ENCODE results near the gene FBLN5.
A peak's percentile ranks its signal among the peaks of the same experiment; 100 is the strongest.

Gene FBLN5

GRCh38 chr14:91912035-91912434, 35.5 kb downstream of the FBLN5 start:
- H3K14ac ChIP-seq (ENCODE audit: low read length in 2 of 2) = no peak overlapping the region
- no peak overlapping the region for H2BK5ac ChIP-seq (ENCODE audit: low read depth, low read length, poor library complexity, severe bottlenecking)
- no peak overlapping the region for H4K8ac ChIP-seq (ENCODE audit: low read length)
- WGBS = 79% methylated on average over 5 of the region's 5 CpGs
- H3K36me3 ChIP-seq (ENCODE audit: control insufficient read depth in 1 of 2, insufficient read depth in 2 of 2, low read depth in 1 of 2, low read length in 2 of 2) = peaks cover 0 to 4% of the 10 kb centered on the region in 2 experiments
- H2AK5ac ChIP-seq (ENCODE audit: low read length, severe bottlenecking) = no peak overlapping the region
- H2BK12ac ChIP-seq (ENCODE audit: low read length in 2 of 2) = no peak overlapping the region
- no peaks in the 10 kb centered on the region for H3K9me3 ChIP-seq (ENCODE audit: control insufficient read depth, low read length)
- no peak overlapping the region for H3K18ac ChIP-seq (ENCODE audit: low read depth in 1 of 2, low read length in 2 of 2)
- H3K4ac ChIP-seq (ENCODE audit: low read depth in 1 of 2, low read length in 2 of 2) = no peak overlapping the region
- H3K23ac ChIP-seq (ENCODE audit: low read length in 2 of 2) = no peak overlapping the region
- H3K4me1 ChIP-seq (ENCODE audit: control insufficient read depth, insufficient read depth, low read depth, low read length) = no peaks in the 10 kb centered on the region
- no peak overlapping the region for H2AFZ ChIP-seq (ENCODE audit: low read depth, low read length)
- no peak for DNase-seq
- H3K27ac ChIP-seq (ENCODE audit: low read length, poor library complexity, severe bottlenecking) = no peak overlapping the region
- no peak overlapping the region for H4K91ac ChIP-seq (ENCODE audit: low read length)
- H3K27me3 ChIP-seq (ENCODE audit: control insufficient read depth in 1 of 2, insufficient read depth in 1 of 2, low read length in 2 of 2) = peaks cover 0 to 5% of the 10 kb centered on the region in 2 experiments
- no peak overlapping the region for H3K4me2 ChIP-seq (ENCODE audit: low read length, poor library complexity, severe bottlenecking)
- H3K9ac ChIP-seq (ENCODE audit: low read length) = no peak overlapping the region
- H3K4me3 ChIP-seq (ENCODE audit: insufficient read depth in 1 of 2, low read depth in 1 of 2, low read length in 2 of 2) = no peak overlapping the region
- H2BK15ac ChIP-seq (ENCODE audit: low read depth, poor library complexity, severe bottlenecking) = no peak overlapping the region
- H3K79me1 ChIP-seq (replicated peaks; ENCODE audit: low read length, poor library complexity, severe bottlenecking) = no peaks in the 10 kb centered on the region
- no peak overlapping the region for H2BK120ac ChIP-seq (ENCODE audit: low read depth, low read length)

GRCh38 chr14:91911474-91912032, 35.9 kb downstream of the FBLN5 start:
- no peak overlapping the region for H2BK15ac ChIP-seq (ENCODE audit: low read depth, poor library complexity, severe bottlenecking)
- H2BK12ac ChIP-seq (ENCODE audit: low read length in 2 of 2) = no peak overlapping the region
- H3K79me1 ChIP-seq (replicated peaks; ENCODE audit: low read length, poor library complexity, severe bottlenecking) = no peaks in the 10 kb centered on the region
- no peak overlapping the region for H3K4me3 ChIP-seq (ENCODE audit: insufficient read depth in 1 of 2, low read depth in 1 of 2, low read length in 2 of 2)
- H3K4me1 ChIP-seq (ENCODE audit: control insufficient read depth, insufficient read depth, low read depth, low read length) = no peaks in the 10 kb centered on the region
- H2AK5ac ChIP-seq (ENCODE audit: low read length, severe bottlenecking) = no peak overlapping the region
- 49% methylated on average over 7 of the region's 9 CpGs for WGBS
- H4K8ac ChIP-seq (ENCODE audit: low read length) = no peak overlapping the region
- no peaks in the 10 kb centered on the region for H3K9me3 ChIP-seq (ENCODE audit: control insufficient read depth, low read length)
- no peak overlapping the region for H2BK5ac ChIP-seq (ENCODE audit: low read depth, low read length, poor library complexity, severe bottlenecking)
- peak overlapping the region; percentile 33 for H3K9ac ChIP-seq (ENCODE audit: low read length)
- no peak overlapping the region for H3K4ac ChIP-seq (ENCODE audit: low read depth in 1 of 2, low read length in 2 of 2)
- H4K91ac ChIP-seq (ENCODE audit: low read length) = no peak overlapping the region
- no peak overlapping the region for H3K14ac ChIP-seq (ENCODE audit: low read length in 2 of 2)
- H3K36me3 ChIP-seq (ENCODE audit: control insufficient read depth in 1 of 2, insufficient read depth in 2 of 2, low read depth in 1 of 2, low read length in 2 of 2) = peaks cover 0 to 5% of the 10 kb centered on the region in 2 experiments
- H3K23ac ChIP-seq (ENCODE audit: low read length in 2 of 2) = no peak overlapping the region
- peaks cover 0 to 5% of the 10 kb centered on the region in 2 experiments for H3K27me3 ChIP-seq (ENCODE audit: control insufficient read depth in 1 of 2, insufficient read depth in 1 of 2, low read length in 2 of 2)
- peak; percentile 44 for DNase-seq
- H3K18ac ChIP-seq (ENCODE audit: low read depth in 1 of 2, low read length in 2 of 2) = no peak overlapping the region
- H3K27ac ChIP-seq (ENCODE audit: low read length, poor library complexity, severe bottlenecking) = no peak overlapping the region
- no peak overlapping the region for H2BK120ac ChIP-seq (ENCODE audit: low read depth, low read length)
- H3K4me2 ChIP-seq (ENCODE audit: low read length, poor library complexity, severe bottlenecking) = no peak overlapping the region
- no peak overlapping the region for H2AFZ ChIP-seq (ENCODE audit: low read depth, low read length)

- Histone ChIP-seq H4K8ac (ENCODE audit: low read length) (no peak overlapping the region), H3K4ac (ENCODE audit: low read depth in 1 of 2, low read length in 2 of 2) (no peak overlapping the region), H3K9me3 (ENCODE audit: control insufficient read depth, low read length) (no peaks in the 10 kb centered on the region), H3K27me3 (ENCODE audit: control insufficient read depth in 1 of 2, insufficient read depth in 1 of 2, low read length in 2 of 2) (peaks cover 0 to 5% of the 10 kb centered on the region in 2 experiments), H2AK5ac (ENCODE audit: low read length, severe bottlenecking) (no peak overlapping the region), H3K27ac (ENCODE audit: low read length, poor library complexity, severe bottlenecking) (no peak overlapping the region), H3K23ac (ENCODE audit: low read length in 2 of 2) (no peak overlapping the region), H3K79me1 (replicated peaks; ENCODE audit: low read length, poor library complexity, severe bottlenecking) (no peaks in the 10 kb centered on the region), H4K91ac (ENCODE audit: low read length) (no peak overlapping the region), H2AFZ (ENCODE audit: low read depth, low read length) (no peak overlapping the region), H3K36me3 (ENCODE audit: control insufficient read depth in 1 of 2, insufficient read depth in 2 of 2, low read depth in 1 of 2, low read length in 2 of 2) (peaks cover 0 to 3% of the 10 kb centered on the region in 2 experiments), H2BK120ac (ENCODE audit: low read depth, low read length) (no peak overlapping the region), H2BK12ac (ENCODE audit: low read length in 2 of 2) (no peak overlapping the region), H3K9ac (ENCODE audit: low read length) (no peak overlapping the region), H2BK15ac (ENCODE audit: low read depth, poor library complexity, severe bottlenecking) (no peak overlapping the region), H2BK5ac (ENCODE audit: low read depth, low read length, poor library complexity, severe bottlenecking) (no peak overlapping the region), H3K4me2 (ENCODE audit: low read length, poor library complexity, severe bottlenecking) (no peak overlapping the region), H3K14ac (ENCODE audit: low read length in 2 of 2) (no peak overlapping the region), H3K4me1 (ENCODE audit: control insufficient read depth, insufficient read depth, low read depth, low read length) (no peaks in the 10 kb centered on the region), H3K18ac (ENCODE audit: low read depth in 1 of 2, low read length in 2 of 2) (no peak overlapping the region), H3K4me3 (ENCODE audit: insufficient read depth in 1 of 2, low read depth in 1 of 2, low read length in 2 of 2) (no peak overlapping the region)
- DNase-seq = no peak
- WGBS = 95% methylated on average over 8 of the region's 9 CpGs
Observed at GRCh38 chr14:91910196-91910595, 37.3 kb downstream of the FBLN5 start.

GRCh38 chr14:91906374-91906773, 41.1 kb downstream of the FBLN5 start:
- Histone ChIP-seq H3K4me2 (ENCODE audit: low read length, poor library complexity, severe bottlenecking) (no peak overlapping the region), H2AFZ (ENCODE audit: low read depth, low read length) (no peak overlapping the region), H3K9ac (ENCODE audit: low read length) (no peak overlapping the region), H2BK120ac (ENCODE audit: low read depth, low read length) (no peak overlapping the region), H3K36me3 (ENCODE audit: control insufficient read depth in 1 of 2, insufficient read depth in 2 of 2, low read depth in 1 of 2, low read length in 2 of 2) (peaks cover 0 to 3% of the 10 kb centered on the region in 2 experiments), H3K18ac (ENCODE audit: low read depth in 1 of 2, low read length in 2 of 2) (no peak overlapping the region), H3K23ac (ENCODE audit: low read length in 2 of 2) (no peak overlapping the region), H2BK15ac (ENCODE audit: low read depth, poor library complexity, severe bottlenecking) (no peak overlapping the region), H2AK5ac (ENCODE audit: low read length, severe bottlenecking) (no peak overlapping the region), H2BK5ac (ENCODE audit: low read depth, low read length, poor library complexity, severe bottlenecking) (no peak overlapping the region), H4K8ac (ENCODE audit: low read length) (no peak overlapping the region), H3K14ac (ENCODE audit: low read length in 2 of 2) (no peak overlapping the region), H3K27me3 (ENCODE audit: control insufficient read depth in 1 of 2, insufficient read depth in 1 of 2, low read length in 2 of 2) (peaks cover 0 to 5% of the 10 kb centered on the region in 2 experiments), H3K27ac (ENCODE audit: low read length, poor library complexity, severe bottlenecking) (no peak overlapping the region), H2BK12ac (ENCODE audit: low read length in 2 of 2) (no peak overlapping the region), H3K4ac (ENCODE audit: low read depth in 1 of 2, low read length in 2 of 2) (no peak overlapping the region), H4K91ac (ENCODE audit: low read length) (no peak overlapping the region), H3K9me3 (ENCODE audit: control insufficient read depth, low read length) (no peaks in the 10 kb centered on the region), H3K4me1 (ENCODE audit: control insufficient read depth, insufficient read depth, low read depth, low read length) (no peaks in the 10 kb centered on the region), H3K79me1 (replicated peaks; ENCODE audit: low read length, poor library complexity, severe bottlenecking) (no peaks in the 10 kb centered on the region), H3K4me3 (ENCODE audit: insufficient read depth in 1 of 2, low read depth in 1 of 2, low read length in 2 of 2) (no peak overlapping the region)
- WGBS = 95% methylated on average over 1 of the region's 2 CpGs
- DNase-seq = no peak
